DOHH2 (cell line): Measurements from ENCODE around the gene ZNF135.

Experiments
- H3F3A ChIP-seq: fragments of 200-600 bp; sonication (generic), shearing (Covaris generic); 2 replicates; pipeline ENCODE4 v1.6.0; 2016; ENCODE audit warnings: antibody characterized with exemption, mild to moderate bottlenecking; ENCODE audit not compliant: control insufficient read depth, insufficient read depth
- H3K27ac ChIP-seq: fragments of 200-600 bp; sonication (generic); 2 replicates; pipeline ENCODE4 v1.5.1; 2014; ENCODE audit warnings: low read depth, mild to moderate bottlenecking, low read length, moderate library complexity
- H3K27me3 ChIP-seq: fragments of 200-600 bp; sonication (generic); 2 replicates; pipeline ENCODE4 v1.6.1; 2014; ENCODE audit warnings: mild to moderate bottlenecking, low read length, mixed read lengths; ENCODE audit not compliant: control insufficient read depth
- H3K36me3 ChIP-seq: fragments of 200-600 bp; sonication (generic); 2 replicates; pipeline ENCODE4 v1.6.1; 2014; ENCODE audit warnings: mild to moderate bottlenecking, low read length, moderate library complexity, mixed read lengths; ENCODE audit not compliant: control insufficient read depth
- H3K4me1 ChIP-seq: fragments of 200-600 bp; sonication (generic); 2 replicates; pipeline ENCODE4 v1.6.1; 2014; ENCODE audit warnings: mild to moderate bottlenecking, low read length, mixed read lengths; ENCODE audit not compliant: control insufficient read depth
- H3K4me2 ChIP-seq: fragments of 200-600 bp; sonication (generic); 2 replicates; pipeline ENCODE4 v1.6.0; 2014; ENCODE audit warnings: mild to moderate bottlenecking, low read length, moderate library complexity
- H3K4me3 ChIP-seq: fragments of 200-600 bp; sonication (generic); 2 replicates; pipeline ENCODE4 v1.5.1; 2014; ENCODE audit warnings: mild to moderate bottlenecking, low read length, mixed read lengths
- H3K79me2 ChIP-seq: fragments of 200-600 bp; sonication (generic); 2 replicates; pipeline ENCODE4 v1.6.1; 2014; ENCODE audit warnings: mild to moderate bottlenecking, low read length, mixed read lengths; ENCODE audit not compliant: control insufficient read depth
- H3K9me2 ChIP-seq: fragments of 200-600 bp; sonication (generic); replicated peaks from 2 replicates; pipeline ENCODE4 v1.6.1; 2014; ENCODE audit warnings: mild to moderate bottlenecking, low read length, mixed read lengths; ENCODE audit not compliant: control insufficient read depth
- H3K9me3 ChIP-seq: fragments of 200-600 bp; sonication (generic); 2 replicates; pipeline ENCODE4 v1.6.1; 2014; ENCODE audit warnings: antibody characterized with exemption, low read length, mixed read lengths; ENCODE audit not compliant: control insufficient read depth, insufficient read depth
- H4K20me1 ChIP-seq: fragments of 200-600 bp; sonication (generic); 2 replicates; pipeline ENCODE4 v1.6.0; 2014; ENCODE audit warnings: low read depth, mild to moderate bottlenecking, antibody characterized with exemption, low read length, moderate library complexity; ENCODE audit not compliant: control insufficient read depth, insufficient read depth
- CTCF ChIP-seq: fragments of 200-600 bp; sonication (generic); IDR thresholded peaks from one replicate; pipeline ENCODE4 v1.5.1; 2014; ENCODE audit warnings: antibody characterized with exemption, mild to moderate bottlenecking, low read depth, low read length; ENCODE audit not compliant: poor library complexity, severe bottlenecking
- EZH2phosphoT487 ChIP-seq: fragments of 200-600 bp; sonication (generic); IDR thresholded peaks from 2 replicates; pipeline ENCODE4 v1.6.1; 2017; ENCODE audit warnings: borderline replicate concordance, mild to moderate bottlenecking, antibody characterized with exemption, low read length, moderate library complexity, mixed read lengths

The ZNF135 gene

GRCh38 chr19:58089846-58090245, 30.8 kb downstream of the ZNF135 start:
- H3K27ac ChIP-seq: no peak overlapping the region
- H3K4me1 ChIP-seq: no peaks in the 10 kb centered on the region
- H3K79me2 ChIP-seq: no peaks in the 10 kb centered on the region
- H3K36me3 ChIP-seq: no peaks in the 10 kb centered on the region
- no peaks in the 10 kb centered on the region for H4K20me1 ChIP-seq
- no peaks in the 10 kb centered on the region for H3K9me2 ChIP-seq
- TF ChIP-seq EZH2phosphoT487 (no peak), CTCF (no peak)
- no peaks in the 10 kb centered on the region for H3F3A ChIP-seq
- no peaks in the 10 kb centered on the region for H3K27me3 ChIP-seq
- no peak overlapping the region for H3K4me2 ChIP-seq
- H3K9me3 ChIP-seq: peaks cover 30% of the 10 kb centered on the region
- no peak overlapping the region for H3K4me3 ChIP-seq

- Histone ChIP-seq H3K4me3 (no peak overlapping the region), H3K27ac (no peak overlapping the region), H3K4me2 (no peak overlapping the region), H3K9me2 (no peaks in the 10 kb centered on the region), H3K9me3 (peaks cover 28% of the 10 kb centered on the region), H3K27me3 (no peaks in the 10 kb centered on the region), H3F3A (no peaks in the 10 kb centered on the region), H4K20me1 (no peaks in the 10 kb centered on the region), H3K4me1 (no peaks in the 10 kb centered on the region), H3K36me3 (no peaks in the 10 kb centered on the region), H3K79me2 (no peaks in the 10 kb centered on the region)
- TF ChIP-seq CTCF (no peak), EZH2phosphoT487 (no peak)
These were observed 32.3 kb downstream of the ZNF135 start for GRCh38 chr19:58091251-58091995.

- H3K9me2 ChIP-seq: no peaks in the 10 kb centered on the region
- H3K4me2 ChIP-seq: no peak overlapping the region
- no peak overlapping the region for H3K4me3 ChIP-seq
- H3K36me3 ChIP-seq: no peaks in the 10 kb centered on the region
- no peak overlapping the region for H3K27ac ChIP-seq
- no peaks in the 10 kb centered on the region for H3K27me3 ChIP-seq
- TF ChIP-seq CTCF (no peak), EZH2phosphoT487 (no peak)
- no peaks in the 10 kb centered on the region for H3K79me2 ChIP-seq
- H3K9me3 ChIP-seq: peaks cover 29% of the 10 kb centered on the region
- no peaks in the 10 kb centered on the region for H4K20me1 ChIP-seq
- H3F3A ChIP-seq: no peaks in the 10 kb centered on the region
- no peaks in the 10 kb centered on the region for H3K4me1 ChIP-seq
These were observed 34.0 kb downstream of the ZNF135 start for GRCh38 chr19:58093071-58093470.
